Measurements from ENCODE around the gene EXOC3L4.

The EXOC3L4 gene

DNA sequence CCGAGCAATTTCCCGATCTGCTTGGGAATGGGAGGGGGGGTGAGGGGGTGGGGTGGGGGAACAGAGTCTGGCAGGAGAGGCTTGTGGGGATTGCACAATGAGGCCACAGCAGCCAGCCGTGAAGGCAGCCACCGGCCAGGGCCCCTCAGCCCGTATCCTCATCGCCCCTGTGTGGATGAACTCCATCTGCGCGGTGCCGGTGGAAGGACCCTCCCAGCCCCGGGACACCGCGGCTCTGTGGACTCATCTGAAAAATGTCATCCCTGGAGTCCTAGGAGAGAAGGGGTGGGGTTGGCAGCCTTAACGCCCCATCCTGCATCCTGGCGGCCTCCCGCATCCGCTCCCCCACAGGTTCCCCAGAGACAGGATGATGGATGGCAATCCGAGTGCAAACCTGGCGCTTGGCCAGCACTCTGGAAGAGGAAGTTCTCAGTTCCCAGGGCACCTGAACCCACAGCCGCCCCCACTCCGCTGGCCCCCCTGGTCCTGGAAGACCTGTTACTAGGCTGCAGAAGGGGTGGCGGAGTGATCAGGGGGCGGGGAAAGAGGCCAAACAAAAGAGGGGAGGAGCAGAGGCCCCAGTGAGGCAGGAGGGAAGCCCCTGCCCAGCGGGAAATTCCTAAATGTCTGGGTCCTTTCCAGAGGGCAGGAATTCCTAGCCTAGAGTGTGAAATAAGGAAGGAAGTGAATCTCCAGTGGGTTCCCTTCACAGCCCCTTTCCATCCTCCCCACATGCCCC, 27.5 kb downstream of the EXOC3L4 start:
- peaks cover 24% of the 10 kb centered on the region for H3K27me3 Mint-ChIP-seq (ENCODE audit: low read depth, poor library complexity)
- no peaks in the 10 kb centered on the region for H3K36me3 Mint-ChIP-seq (ENCODE audit: low read depth)
- H3K4me1 Mint-ChIP-seq: peaks cover 51% of the 10 kb centered on the region
- TF ChIP-seq, protein P1, sequence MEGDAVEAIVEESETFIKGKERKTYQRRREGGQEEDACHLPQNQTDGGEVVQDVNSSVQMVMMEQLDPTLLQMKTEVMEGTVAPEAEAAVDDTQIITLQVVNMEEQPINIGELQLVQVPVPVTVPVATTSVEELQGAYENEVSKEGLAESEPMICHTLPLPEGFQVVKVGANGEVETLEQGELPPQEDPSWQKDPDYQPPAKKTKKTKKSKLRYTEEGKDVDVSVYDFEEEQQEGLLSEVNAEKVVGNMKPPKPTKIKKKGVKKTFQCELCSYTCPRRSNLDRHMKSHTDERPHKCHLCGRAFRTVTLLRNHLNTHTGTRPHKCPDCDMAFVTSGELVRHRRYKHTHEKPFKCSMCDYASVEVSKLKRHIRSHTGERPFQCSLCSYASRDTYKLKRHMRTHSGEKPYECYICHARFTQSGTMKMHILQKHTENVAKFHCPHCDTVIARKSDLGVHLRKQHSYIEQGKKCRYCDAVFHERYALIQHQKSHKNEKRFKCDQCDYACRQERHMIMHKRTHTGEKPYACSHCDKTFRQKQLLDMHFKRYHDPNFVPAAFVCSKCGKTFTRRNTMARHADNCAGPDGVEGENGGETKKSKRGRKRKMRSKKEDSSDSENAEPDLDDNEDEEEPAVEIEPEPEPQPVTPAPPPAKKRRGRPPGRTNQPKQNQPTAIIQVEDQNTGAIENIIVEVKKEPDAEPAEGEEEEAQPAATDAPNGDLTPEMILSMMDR (IDR thresholded peaks at IDR 0.05): no peak
- peak overlapping the region; percentile 97 for H3K27ac Mint-ChIP-seq
- DNase-seq: peak; percentile 79
- no peaks in the 10 kb centered on the region for H3K9me3 Mint-ChIP-seq
- H3K4me3 Mint-ChIP-seq: peak overlapping the region; percentile 60

DNA sequence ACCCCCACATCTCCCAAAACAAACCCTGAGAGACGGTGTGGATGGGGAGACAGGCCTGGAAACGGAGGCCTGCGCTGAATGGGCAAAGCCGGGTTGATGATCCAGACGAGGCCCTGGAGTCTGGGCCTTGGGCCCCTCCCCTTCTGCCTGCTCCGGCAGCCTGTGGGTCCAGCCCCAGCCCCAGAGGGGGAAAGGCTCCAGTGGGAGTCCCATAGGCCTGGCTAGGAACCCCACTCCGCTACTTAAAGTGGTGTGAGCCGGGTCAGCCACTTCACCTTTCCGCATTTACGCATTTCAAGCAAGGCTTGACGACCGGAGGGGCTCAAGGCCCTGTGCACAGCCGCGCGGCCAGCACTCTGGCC, 28.0 kb downstream of the EXOC3L4 start:
- no peaks in the 10 kb centered on the region for H3K9me3 Mint-ChIP-seq
- TF ChIP-seq, protein P1 (IDR thresholded peaks at IDR 0.05): no peak
- H3K4me1 Mint-ChIP-seq: peaks cover 51% of the 10 kb centered on the region
- no peaks in the 10 kb centered on the region for H3K36me3 Mint-ChIP-seq (ENCODE audit: low read depth)
- H3K4me3 Mint-ChIP-seq: peak overlapping the region; percentile 60
- DNase-seq: no peak
- H3K27ac Mint-ChIP-seq: peak overlapping the region; percentile 97
- H3K27me3 Mint-ChIP-seq (ENCODE audit: low read depth, poor library complexity): peaks cover 28% of the 10 kb centered on the region

DNA sequence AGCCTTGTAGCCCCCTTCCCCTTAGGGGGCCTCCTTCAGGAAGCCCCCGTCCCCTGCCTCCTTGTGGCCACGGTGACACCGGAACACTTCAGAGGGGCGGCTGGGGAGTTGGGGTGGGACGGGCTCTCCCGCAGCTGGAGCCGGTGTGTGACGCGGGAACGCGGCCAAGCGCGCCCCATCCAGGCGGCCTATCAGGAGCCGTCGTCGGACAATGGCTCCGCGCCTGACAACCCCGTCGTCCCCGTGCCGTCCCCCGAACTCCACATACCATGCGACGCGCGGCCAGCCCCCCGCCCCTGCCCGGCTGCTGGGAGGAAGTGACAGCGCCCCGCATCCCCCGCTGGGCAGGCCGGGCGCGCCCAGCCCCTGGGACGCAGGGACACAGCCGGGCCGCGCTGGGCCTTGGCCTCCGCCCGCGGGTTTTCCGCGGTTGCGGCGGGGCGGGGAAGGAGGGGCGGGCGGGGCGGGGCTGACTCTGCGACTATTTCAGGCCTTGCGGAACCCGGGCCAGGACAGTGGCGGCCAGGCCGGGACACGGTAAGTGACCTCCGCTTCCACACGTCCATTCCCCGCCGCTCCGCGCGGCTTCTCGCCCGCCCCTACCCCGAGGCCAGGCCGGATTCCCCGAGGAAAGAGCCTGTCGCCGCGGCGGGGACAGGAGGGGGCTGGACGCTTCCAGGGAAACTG, 28.6 kb downstream of the EXOC3L4 start, which contains the start of gene TNFAIP2:
TNFAIP2 (plus strand) TSS at position 515 of the 687 bp plus-strand sequence. CDS start 2,997 bp downstream, outside the sequence.
- Mint-ChIP-seq H3K36me3 (ENCODE audit: low read depth) (no peaks in the 10 kb centered on the region), H3K4me1 (peaks cover 47% of the 10 kb centered on the region), H3K4me3 (peak within 1 kb of the TSS; percentile 60), H3K27ac (peak within 1 kb of the TSS; percentile 97), H3K9me3 (no peaks in the 10 kb centered on the region), H3K27me3 (ENCODE audit: low read depth, poor library complexity) (peaks cover 33% of the 10 kb centered on the region)
- DNase-seq: peak; percentile 63
- TF ChIP-seq, protein P1 (IDR thresholded peaks at IDR 0.05): no peak

DNA sequence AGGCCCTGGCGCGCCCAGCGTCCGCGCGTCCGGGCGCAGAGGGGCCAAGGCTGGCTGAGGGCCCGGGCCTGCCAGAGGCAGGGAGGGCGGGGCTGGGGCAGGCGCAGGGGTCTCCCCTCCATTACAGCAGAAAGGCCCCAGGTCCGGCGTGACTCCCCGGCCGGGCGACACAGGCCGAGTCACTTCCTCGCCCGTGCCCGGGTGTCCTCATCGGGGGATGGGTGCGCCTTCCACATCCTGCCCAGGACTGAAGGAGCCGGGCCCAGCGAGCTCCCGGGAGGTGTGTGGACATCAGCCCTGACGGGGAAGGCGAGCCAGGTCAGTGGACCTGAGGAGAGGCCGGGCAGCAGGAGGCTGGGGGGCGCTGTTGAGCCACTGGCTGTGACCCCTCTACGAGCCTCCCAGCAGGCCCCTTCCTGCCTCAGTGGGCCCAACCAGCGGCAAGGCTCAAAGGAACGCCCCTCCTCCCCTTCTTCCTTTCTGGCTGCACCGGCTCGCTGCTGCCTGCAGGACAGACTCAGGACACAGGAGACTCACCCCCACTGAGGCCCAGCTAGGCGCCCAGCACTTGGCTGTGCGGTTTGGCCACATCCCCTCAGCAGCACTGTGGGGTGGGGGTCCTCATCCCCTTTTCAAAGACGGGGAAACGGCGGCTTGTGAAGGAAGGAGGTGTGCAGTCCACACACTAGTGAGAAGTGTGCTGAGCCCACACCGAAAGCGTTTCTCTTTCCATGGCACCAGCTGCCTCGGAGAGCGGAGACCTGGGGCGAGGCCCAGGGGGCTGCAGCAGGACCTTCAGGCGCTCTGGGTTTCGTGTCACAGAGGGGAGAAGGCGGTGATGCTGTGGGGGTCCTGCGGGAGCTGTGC, 29.3 kb downstream of the EXOC3L4 start:
- Mint-ChIP-seq H3K4me3 (peak overlapping the region; percentile 49), H3K27me3 (ENCODE audit: low read depth, poor library complexity) (peaks cover 41% of the 10 kb centered on the region), H3K27ac (no peak overlapping the region), H3K9me3 (no peaks in the 10 kb centered on the region), H3K36me3 (ENCODE audit: low read depth) (no peaks in the 10 kb centered on the region), H3K4me1 (peaks cover 48% of the 10 kb centered on the region)
- no peak for DNase-seq
- TF ChIP-seq, protein P1 (IDR thresholded peaks at IDR 0.05): no peak

DNA sequence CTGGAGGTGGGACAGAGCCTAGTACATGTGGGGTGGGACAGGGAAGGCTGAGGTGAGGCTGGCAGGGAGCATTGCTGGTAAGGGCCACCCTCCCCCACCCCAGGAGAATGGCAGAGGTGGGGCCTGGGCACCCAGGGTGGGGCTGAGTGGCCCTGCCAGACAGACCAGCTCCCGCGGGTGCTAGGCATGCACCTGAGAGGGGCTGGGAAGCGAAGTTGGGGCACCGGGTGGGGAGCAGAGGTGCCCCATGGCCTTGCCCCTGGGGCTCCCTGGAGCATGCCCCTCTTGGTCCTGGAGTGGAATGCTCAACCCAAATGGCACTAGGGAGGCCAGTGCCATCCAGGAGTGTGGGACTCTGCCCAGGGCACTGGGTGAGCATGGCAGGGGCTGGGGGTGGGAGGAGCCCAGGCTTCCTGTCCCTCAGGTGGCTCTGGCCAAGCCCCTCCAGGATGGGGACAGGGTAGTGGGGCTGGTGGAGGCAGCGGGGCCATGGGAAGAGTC, 30.0 kb downstream of the EXOC3L4 start:
- peaks cover 49% of the 10 kb centered on the region for H3K4me1 Mint-ChIP-seq
- no peak overlapping the region for H3K27ac Mint-ChIP-seq
- no peaks in the 10 kb centered on the region for H3K36me3 Mint-ChIP-seq (ENCODE audit: low read depth)
- DNase-seq: no peak
- peaks cover 46% of the 10 kb centered on the region for H3K27me3 Mint-ChIP-seq (ENCODE audit: low read depth, poor library complexity)
- H3K4me3 Mint-ChIP-seq: no peak overlapping the region
- TF ChIP-seq, protein P1 (IDR thresholded peaks at IDR 0.05): no peak
- H3K9me3 Mint-ChIP-seq: no peaks in the 10 kb centered on the region
